Natural killer cell (primary cell): Measurements from ENCODE around the gene LINS1. TPM values are rescaled to one million over a fixed set of nuclear protein-coding genes. Genes with fewer than 3 reads are reported as not detected.

Experiments
- ATAC-seq, 3 donors: fragments of 150-1000 bp in 2 of 3; fragments of 200-7000 bp in 1 of 3; cut with Tn5 transposase; 1 replicate in 1 of 3; 2 replicates in 2 of 3; pipeline ENCODE4 v1.10.0; 2021; ENCODE audit warnings: mild to moderate bottlenecking in 2 of 3, moderate library complexity in 2 of 3
- DNase-seq, 2 donors: peaks; one replicate each; pipeline versions ENCODE4 v3.0.0 to v3.0.0-alpha.2; 2013 to 2021; ENCODE audit warnings: mixed read lengths in 1 of 2
- H3K27ac ChIP-seq: one replicate; pipeline ENCODE4 v1.5.1; 2013; ENCODE audit warnings: mild to moderate bottlenecking, low read length
- H3K27me3 ChIP-seq: one replicate; pipeline ENCODE4 v1.6.1; 2013; ENCODE audit warnings: low read length; ENCODE audit not compliant: control insufficient read depth, insufficient read depth
- H3K36me3 ChIP-seq: one replicate; pipeline ENCODE4 v1.6.1; 2013; ENCODE audit warnings: low read length; ENCODE audit not compliant: control insufficient read depth, insufficient read depth
- H3K4me1 ChIP-seq: one replicate; pipeline ENCODE4 v1.6.1; 2013; ENCODE audit warnings: low read length; ENCODE audit not compliant: control insufficient read depth, insufficient read depth
- H3K4me3 ChIP-seq: one replicate; pipeline ENCODE4 v1.5.1; 2013; ENCODE audit warnings: low read length
- H3K9me3 ChIP-seq: one replicate; pipeline ENCODE4 v1.6.1; 2013; ENCODE audit warnings: low read length; ENCODE audit not compliant: control insufficient read depth, insufficient read depth
- H3K27ac Mint-ChIP-seq, 2 donors: one replicate each; pipeline ENCODE4 v1.8.0; 2022; ENCODE audit warnings: mild to moderate bottlenecking in 2 of 2, mixed read lengths in 2 of 2, moderate library complexity in 1 of 2
- H3K27me3 Mint-ChIP-seq, 2 donors: one replicate each; pipeline ENCODE4 v1.8.0; 2022; ENCODE audit warnings: low read depth in 2 of 2, mixed read lengths in 2 of 2
- H3K36me3 Mint-ChIP-seq: one replicate; pipeline ENCODE4 v1.8.0; 2022; ENCODE audit warnings: mixed read lengths
- H3K4me1 Mint-ChIP-seq, 2 donors: one replicate each; pipeline ENCODE4 v1.8.0; 2022; ENCODE audit warnings: mixed read lengths in 2 of 2
- H3K4me3 Mint-ChIP-seq: one replicate; pipeline ENCODE4 v1.8.0; 2022; ENCODE audit warnings: mild to moderate bottlenecking, moderate library complexity, mixed read lengths
- H3K9me3 Mint-ChIP-seq, 2 donors: one replicate each; pipeline ENCODE4 v1.8.0; 2022; ENCODE audit warnings: mixed read lengths in 2 of 2
- WGBS: methylation state at CpG from one replicate; pipeline ENCODE4 v1.1.7; 2013; ENCODE audit warnings: missing lambda C conversion rate; ENCODE audit not compliant: insufficient coverage; 5-methylcytosine and 5-hydroxymethylcytosine counted together
- intact Hi-C: fragments of 100-400 bp; cut with micrococcal nuclease; formaldehyde crosslinking; loops from one replicate; pipeline ENCODE4 v1.14.2; 2022
- total RNA-seq, 4 donors: library from RNA; stranded (reverse); fragments of 120-200 nt in 1 of 4; gene quantifications; one replicate each; pipeline versions ENCODE4 v1.2.3 to v1.2.4, GENCODE V29; 2013 to 2022
- TF ChIP-seq, protein P1 (sequence below): fragments of 200-600 bp; IDR thresholded peaks from one replicate; pipeline ENCODE4 v1.8.0; 2022; ENCODE audit warnings: antibody characterized with exemption

LINS1 gene
- total RNA-seq, 3 donors from 2014 or later (not counting 1 experiment from before 2014, with no cell fraction given), result 26.1 to 28.2 (median 26.7) TPM

DNA sequence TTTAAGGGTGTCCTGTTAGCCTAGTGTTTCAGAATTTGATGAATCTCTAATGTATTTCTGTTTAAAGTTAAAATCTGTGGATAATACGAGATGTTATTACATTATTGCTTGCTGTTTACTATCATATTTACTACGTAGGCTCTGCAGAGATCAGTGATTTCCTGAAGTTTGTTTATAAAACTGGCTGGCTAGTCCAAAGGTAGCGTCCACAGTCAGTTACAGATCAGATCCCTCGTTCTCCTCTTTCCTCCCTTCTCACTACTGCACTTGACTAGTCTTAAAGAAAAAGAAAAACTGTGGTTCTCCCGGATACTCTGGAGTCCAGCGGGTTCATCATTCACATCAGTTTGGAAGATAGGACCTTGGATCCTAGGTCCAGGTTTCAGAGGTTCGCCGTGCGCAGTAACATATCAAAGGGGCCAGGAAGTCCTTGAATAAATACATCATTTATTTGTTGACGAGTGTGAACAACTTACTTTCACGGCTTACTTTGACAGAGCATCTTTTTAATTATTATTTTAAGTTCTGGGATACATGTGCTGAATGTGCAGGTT, 36.3 kb upstream of the LINS1 start:
- DNase-seq (no peak), ATAC-seq (no peak)
- H3K4me3 ChIP-seq, result no peak overlapping the region
- H3K9me3 ChIP-seq, result no peaks in the 10 kb centered on the region
- no peaks in the 10 kb centered on the region for H3K36me3 ChIP-seq
- TF ChIP-seq, protein P1, sequence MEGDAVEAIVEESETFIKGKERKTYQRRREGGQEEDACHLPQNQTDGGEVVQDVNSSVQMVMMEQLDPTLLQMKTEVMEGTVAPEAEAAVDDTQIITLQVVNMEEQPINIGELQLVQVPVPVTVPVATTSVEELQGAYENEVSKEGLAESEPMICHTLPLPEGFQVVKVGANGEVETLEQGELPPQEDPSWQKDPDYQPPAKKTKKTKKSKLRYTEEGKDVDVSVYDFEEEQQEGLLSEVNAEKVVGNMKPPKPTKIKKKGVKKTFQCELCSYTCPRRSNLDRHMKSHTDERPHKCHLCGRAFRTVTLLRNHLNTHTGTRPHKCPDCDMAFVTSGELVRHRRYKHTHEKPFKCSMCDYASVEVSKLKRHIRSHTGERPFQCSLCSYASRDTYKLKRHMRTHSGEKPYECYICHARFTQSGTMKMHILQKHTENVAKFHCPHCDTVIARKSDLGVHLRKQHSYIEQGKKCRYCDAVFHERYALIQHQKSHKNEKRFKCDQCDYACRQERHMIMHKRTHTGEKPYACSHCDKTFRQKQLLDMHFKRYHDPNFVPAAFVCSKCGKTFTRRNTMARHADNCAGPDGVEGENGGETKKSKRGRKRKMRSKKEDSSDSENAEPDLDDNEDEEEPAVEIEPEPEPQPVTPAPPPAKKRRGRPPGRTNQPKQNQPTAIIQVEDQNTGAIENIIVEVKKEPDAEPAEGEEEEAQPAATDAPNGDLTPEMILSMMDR, result no peak
- Mint-ChIP-seq H3K4me1 (peaks cover 45 to 57% of the 10 kb centered on the region in 2 donors), H3K4me3 (no peak overlapping the region), H3K9me3 (no peaks in the 10 kb centered on the region), H3K27ac (no peak overlapping the region), H3K27me3 (no peaks in the 10 kb centered on the region), H3K36me3 (no peaks in the 10 kb centered on the region)
- intact Hi-C loops, result no loop called here
- H3K27me3 ChIP-seq, result no peaks in the 10 kb centered on the region
- no peak overlapping the region for H3K27ac ChIP-seq
- 96% methylated on average over 11 of the region's 11 CpGs for WGBS
- no peaks in the 10 kb centered on the region for H3K4me1 ChIP-seq

DNA sequence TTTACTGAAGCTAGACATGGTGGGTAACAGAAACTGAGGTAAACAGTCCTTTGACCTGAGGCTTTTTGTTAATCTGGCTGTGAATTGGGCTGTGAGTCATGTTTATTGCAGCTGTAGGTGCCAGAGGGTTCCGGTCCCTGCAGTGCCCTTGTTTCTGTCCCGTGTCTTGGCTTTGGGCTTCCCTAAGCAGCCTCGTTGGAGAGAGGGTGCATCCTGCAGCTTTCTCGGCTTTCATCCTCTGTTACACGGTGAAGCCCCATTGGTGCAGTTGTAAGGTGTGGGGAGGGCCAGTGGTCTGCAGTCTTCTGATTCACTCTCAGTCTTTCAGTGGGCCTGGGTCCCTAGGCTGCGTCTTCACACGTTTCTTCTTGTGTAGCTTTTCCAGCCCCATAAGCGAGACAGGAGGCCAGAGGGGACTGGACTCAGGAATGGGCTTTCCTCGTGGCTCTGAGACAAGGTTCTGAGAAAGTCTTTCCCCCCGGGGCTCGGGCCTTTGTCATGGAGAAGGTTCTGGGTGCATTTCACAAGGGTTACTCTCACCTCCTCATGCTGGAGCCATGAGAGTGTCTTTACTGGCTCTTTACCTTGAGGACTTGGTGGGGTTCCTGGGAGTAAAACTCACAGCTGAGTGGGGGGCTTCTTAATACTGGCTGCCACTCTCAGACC, 33.6 kb upstream of the LINS1 start:
- Mint-ChIP-seq H3K27me3 (no peaks in the 10 kb centered on the region), H3K36me3 (no peaks in the 10 kb centered on the region), H3K4me1 (peaks cover 41% of the 10 kb centered on the region in 2 donors), H3K4me3 (no peak overlapping the region), H3K9me3 (no peaks in the 10 kb centered on the region), H3K27ac (no peak overlapping the region)
- ATAC-seq (no peak), DNase-seq (no peak)
- Histone ChIP-seq H3K36me3 (peaks cover 16% of the 10 kb centered on the region), H3K4me1 (no peaks in the 10 kb centered on the region), H3K27ac (no peak overlapping the region), H3K4me3 (no peak overlapping the region), H3K27me3 (no peaks in the 10 kb centered on the region), H3K9me3 (no peaks in the 10 kb centered on the region)
- intact Hi-C loops, result no loop called here
- 97% methylated on average over 11 of the region's 11 CpGs for WGBS
- TF ChIP-seq, protein P1, result no peak

DNA sequence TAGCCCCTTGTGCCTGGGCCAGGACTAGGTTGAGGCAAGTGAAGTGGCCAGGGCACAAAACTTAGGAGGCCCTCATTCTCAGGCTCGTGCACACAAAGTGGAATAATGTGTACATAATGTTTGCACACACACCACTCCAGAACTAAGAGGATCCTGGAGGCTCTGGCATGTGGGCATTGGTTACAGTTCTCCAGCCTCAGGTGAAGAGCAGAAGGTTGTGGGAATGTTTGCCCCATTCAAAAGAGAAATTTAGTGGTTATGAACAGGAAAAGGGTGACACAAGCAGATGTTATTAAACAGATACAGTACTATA, 31.7 kb upstream of the LINS1 start:
- ATAC-seq (no peak), DNase-seq (no peak)
- H3K27me3 ChIP-seq, result no peaks in the 10 kb centered on the region
- Mint-ChIP-seq H3K27me3 (no peaks in the 10 kb centered on the region), H3K27ac (peak overlapping the region in 1 of 2 donors; percentile 4), H3K9me3 (no peaks in the 10 kb centered on the region), H3K4me3 (no peak overlapping the region), H3K36me3 (no peaks in the 10 kb centered on the region), H3K4me1 (peaks cover 45 to 48% of the 10 kb centered on the region in 2 donors)
- intact Hi-C loops, result no loop called here
- WGBS, result 57% methylated on average over 1 of the region's 1 CpG
- H3K27ac ChIP-seq, result no peak overlapping the region
- H3K9me3 ChIP-seq, result no peaks in the 10 kb centered on the region
- peaks cover 24% of the 10 kb centered on the region for H3K36me3 ChIP-seq
- TF ChIP-seq, protein P1, result no peak
- no peaks in the 10 kb centered on the region for H3K4me1 ChIP-seq
- no peak overlapping the region for H3K4me3 ChIP-seq

DNA sequence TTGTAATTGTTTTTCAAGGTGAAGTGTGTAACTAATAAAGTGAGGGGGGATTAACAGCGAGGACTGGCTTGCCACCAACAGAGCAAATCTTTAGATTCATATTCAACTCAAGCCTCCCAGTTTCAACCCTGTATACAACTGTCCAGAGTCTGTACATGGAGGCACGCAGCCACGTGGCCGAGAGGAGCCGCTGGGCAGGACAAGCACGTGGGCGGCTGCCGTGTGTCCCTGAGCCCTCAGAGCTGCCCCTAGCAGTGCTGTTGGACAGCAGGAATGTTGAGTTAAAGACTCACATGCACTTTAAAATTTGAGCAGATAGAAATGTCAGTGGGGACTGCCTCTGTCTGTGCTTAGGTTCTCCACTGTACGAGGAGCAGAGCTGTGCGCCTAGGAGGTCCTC, 29.8 kb upstream of the LINS1 start:
- WGBS, result 98% methylated on average over 9 of the region's 10 CpGs
- Mint-ChIP-seq H3K4me3 (no peak overlapping the region), H3K36me3 (no peaks in the 10 kb centered on the region), H3K4me1 (peaks cover 48 to 54% of the 10 kb centered on the region in 2 donors), H3K9me3 (no peaks in the 10 kb centered on the region), H3K27ac (no peak overlapping the region), H3K27me3 (no peaks in the 10 kb centered on the region)
- Histone ChIP-seq H3K27ac (no peak overlapping the region), H3K4me1 (no peaks in the 10 kb centered on the region), H3K4me3 (no peak overlapping the region), H3K36me3 (peaks cover 24% of the 10 kb centered on the region), H3K9me3 (no peaks in the 10 kb centered on the region), H3K27me3 (no peaks in the 10 kb centered on the region)
- intact Hi-C loops, result no loop called here
- TF ChIP-seq, protein P1, result no peak
- no peak for DNase-seq
- ATAC-seq, result no peak
